ENCODE data around the gene CLASP1. TPM values are rescaled to one million over a fixed set of nuclear protein-coding genes. Genes with fewer than 3 reads are reported as not detected.

Gene CLASP1
- total RNA-seq, 1 donor from 2014 or later, result 95.1 TPM

DNA sequence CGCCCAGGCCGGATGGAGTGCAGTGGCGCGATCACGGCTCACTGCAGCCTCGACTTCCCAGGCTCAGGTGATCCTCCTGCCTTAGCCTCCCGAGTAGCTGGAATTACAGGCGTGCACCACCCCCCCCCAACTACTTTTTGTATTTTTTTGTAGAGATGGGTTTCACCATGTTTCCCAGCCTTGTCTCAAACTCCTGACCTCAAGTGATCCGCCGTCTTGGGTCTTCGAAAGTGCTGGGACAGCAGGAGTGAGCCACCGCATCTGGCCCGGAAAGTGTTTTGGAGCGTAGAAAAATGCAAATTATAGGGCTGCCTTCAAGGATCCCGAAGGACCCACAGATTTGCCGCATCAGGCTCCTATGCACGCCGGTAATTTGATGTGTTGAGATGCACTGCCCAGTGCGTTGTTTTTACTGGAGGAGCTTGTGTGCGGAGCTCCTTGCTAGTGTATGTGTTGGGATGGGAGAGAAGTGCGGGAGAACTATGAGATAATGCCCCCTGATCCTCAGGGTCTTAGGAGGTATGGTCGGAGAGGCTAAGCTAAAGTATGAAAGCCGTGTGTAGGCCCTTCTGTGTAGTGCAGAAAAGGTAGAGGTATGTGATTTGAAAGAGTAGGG, 1.2 kb upstream of the CLASP1 start:
- peak; percentile 21 for DNase-seq (ENCODE audit: low spot score)
- peaks cover 42% of the 10 kb centered on the region for H3K4me1 Mint-ChIP-seq (ENCODE audit: unreplicated experiment)
- peaks cover 13% of the 10 kb centered on the region for H3K27me3 Mint-ChIP-seq (ENCODE audit: unreplicated experiment)
- H3K4me3 Mint-ChIP-seq (ENCODE audit: unreplicated experiment), result peak overlapping the region; percentile 94
- no peaks in the 10 kb centered on the region for H3K9me3 Mint-ChIP-seq (ENCODE audit: unreplicated experiment)
- TF ChIP-seq, protein P1, sequence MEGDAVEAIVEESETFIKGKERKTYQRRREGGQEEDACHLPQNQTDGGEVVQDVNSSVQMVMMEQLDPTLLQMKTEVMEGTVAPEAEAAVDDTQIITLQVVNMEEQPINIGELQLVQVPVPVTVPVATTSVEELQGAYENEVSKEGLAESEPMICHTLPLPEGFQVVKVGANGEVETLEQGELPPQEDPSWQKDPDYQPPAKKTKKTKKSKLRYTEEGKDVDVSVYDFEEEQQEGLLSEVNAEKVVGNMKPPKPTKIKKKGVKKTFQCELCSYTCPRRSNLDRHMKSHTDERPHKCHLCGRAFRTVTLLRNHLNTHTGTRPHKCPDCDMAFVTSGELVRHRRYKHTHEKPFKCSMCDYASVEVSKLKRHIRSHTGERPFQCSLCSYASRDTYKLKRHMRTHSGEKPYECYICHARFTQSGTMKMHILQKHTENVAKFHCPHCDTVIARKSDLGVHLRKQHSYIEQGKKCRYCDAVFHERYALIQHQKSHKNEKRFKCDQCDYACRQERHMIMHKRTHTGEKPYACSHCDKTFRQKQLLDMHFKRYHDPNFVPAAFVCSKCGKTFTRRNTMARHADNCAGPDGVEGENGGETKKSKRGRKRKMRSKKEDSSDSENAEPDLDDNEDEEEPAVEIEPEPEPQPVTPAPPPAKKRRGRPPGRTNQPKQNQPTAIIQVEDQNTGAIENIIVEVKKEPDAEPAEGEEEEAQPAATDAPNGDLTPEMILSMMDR (IDR thresholded peaks at IDR 0.05; ENCODE audit: unreplicated experiment), result no peak
- H3K36me3 Mint-ChIP-seq (ENCODE audit: low read depth, unreplicated experiment), result peaks cover 4% of the 10 kb centered on the region
- H3K27ac Mint-ChIP-seq (ENCODE audit: unreplicated experiment), result peak overlapping the region; percentile 100

DNA sequence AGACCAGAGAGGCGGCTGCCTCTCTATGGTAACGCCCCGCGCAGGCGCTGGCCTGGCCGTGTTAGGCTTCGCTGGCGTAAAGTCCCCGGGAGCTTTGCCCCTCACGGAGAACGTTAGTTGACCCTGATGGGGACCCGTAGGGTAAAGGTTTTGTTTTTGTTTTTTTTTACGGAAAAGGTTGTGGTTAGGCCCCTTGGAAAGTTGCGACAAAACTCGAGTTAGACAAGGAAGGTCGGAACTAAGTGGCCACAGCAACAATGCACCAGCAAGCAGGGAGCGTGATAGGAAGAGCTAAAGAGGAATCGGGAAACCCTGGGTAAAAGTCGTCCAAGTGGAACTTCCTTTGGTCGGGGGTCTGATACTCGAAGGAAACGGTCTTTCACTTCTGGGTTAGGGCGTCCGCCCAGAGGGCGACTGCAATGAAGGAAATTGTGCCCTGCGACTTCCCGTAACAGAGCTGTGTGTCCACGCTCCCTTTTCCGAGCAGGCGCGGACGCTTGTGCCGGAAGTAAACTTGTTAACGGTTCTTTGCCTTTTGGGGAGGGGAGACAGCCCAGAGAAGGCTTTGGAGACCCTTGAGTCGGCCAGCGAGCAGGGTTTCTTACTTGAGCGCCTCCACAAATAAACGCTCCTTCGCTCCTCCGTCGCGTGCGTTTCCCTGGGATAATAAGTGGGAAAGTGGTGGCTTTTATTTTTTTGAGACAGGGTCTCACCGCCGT, 493 bp upstream of the CLASP1 start:
- H3K4me3 Mint-ChIP-seq (ENCODE audit: unreplicated experiment), result peak overlapping the region; percentile 94
- H3K27me3 Mint-ChIP-seq (ENCODE audit: unreplicated experiment), result peaks cover 13% of the 10 kb centered on the region
- H3K9me3 Mint-ChIP-seq (ENCODE audit: unreplicated experiment), result no peaks in the 10 kb centered on the region
- TF ChIP-seq, protein P1 (IDR thresholded peaks at IDR 0.05; ENCODE audit: unreplicated experiment), result no peak
- peak overlapping the region; percentile 100 for H3K27ac Mint-ChIP-seq (ENCODE audit: unreplicated experiment)
- DNase-seq (ENCODE audit: low spot score), result peak; percentile 92
- H3K36me3 Mint-ChIP-seq (ENCODE audit: low read depth, unreplicated experiment), result peaks cover 4% of the 10 kb centered on the region
- peaks cover 47% of the 10 kb centered on the region for H3K4me1 Mint-ChIP-seq (ENCODE audit: unreplicated experiment)

DNA sequence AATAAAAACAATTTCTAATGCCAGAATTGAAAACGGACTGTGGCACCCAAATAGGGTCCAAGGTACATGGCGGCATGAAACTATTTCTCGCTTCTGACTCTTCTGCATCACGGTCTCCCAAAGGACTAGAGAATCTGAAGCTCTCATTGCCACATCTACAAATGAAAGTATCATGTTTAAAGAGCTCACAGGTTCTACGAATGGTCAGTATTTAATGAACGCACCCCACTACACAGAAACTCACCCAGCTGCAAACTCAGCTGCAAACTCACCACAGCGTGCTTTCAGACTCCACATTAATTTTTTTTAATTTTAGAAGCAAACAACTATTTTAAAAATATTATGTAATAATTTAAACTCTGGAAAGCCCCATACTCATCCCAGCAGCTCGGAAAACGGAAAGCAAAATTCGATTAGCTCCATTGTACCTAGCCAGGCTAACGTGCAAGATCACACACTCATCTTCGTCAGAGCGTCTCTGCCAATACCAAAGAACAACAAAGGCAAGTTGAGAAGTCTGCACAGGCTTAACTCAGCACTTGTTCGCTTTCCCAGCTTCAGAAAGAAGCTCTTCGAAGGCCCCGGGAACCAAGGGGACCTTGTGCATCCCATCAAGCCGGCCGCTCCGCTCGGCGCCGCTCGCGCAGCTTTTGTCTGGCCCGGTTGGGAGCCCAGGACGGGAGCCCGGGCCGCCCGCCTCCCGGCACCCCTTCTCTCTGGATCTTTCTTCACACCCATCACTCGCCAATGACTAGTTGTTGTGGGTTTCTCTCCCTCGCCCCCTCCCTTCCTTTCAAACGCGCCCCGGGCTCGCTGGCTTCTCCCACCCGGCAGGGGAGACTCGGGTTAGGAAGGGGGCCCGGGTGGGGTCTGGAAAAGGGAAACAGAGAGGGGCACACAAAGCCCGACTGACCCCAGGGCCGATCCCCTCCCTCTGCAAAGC, 785 bp downstream of the CLASP1 start:
- peaks cover 4% of the 10 kb centered on the region for H3K36me3 Mint-ChIP-seq (ENCODE audit: low read depth, unreplicated experiment)
- DNase-seq (ENCODE audit: low spot score), result peak; percentile 58

DNA sequence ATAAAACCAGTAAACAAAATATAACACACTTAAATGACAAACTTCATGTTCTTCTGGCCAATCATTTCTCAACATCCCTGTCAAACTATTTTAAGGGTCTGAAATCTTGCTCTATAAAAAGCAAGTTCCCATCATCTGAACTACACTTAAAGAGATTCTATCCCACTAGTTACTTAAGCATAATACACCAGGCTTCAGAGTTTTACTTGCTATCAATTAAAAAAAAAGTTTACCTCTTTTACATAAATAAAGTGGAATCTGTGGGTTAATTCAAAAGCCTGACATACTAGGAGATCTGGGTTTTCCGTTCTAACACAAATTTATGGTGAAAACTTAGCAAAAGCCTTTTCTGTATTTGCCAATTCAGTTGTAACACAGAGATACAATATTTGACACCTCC, 1.9 kb downstream of the CLASP1 start:
- H3K27ac Mint-ChIP-seq (ENCODE audit: unreplicated experiment), result peak overlapping the region; percentile 31
- no peaks in the 10 kb centered on the region for H3K9me3 Mint-ChIP-seq (ENCODE audit: unreplicated experiment)
- peaks cover 13% of the 10 kb centered on the region for H3K27me3 Mint-ChIP-seq (ENCODE audit: unreplicated experiment)
- peaks cover 4% of the 10 kb centered on the region for H3K36me3 Mint-ChIP-seq (ENCODE audit: low read depth, unreplicated experiment)
- no peak for DNase-seq (ENCODE audit: low spot score)
- peaks cover 44% of the 10 kb centered on the region for H3K4me1 Mint-ChIP-seq (ENCODE audit: unreplicated experiment)
- TF ChIP-seq, protein P1 (IDR thresholded peaks at IDR 0.05; ENCODE audit: unreplicated experiment), result no peak
- peak overlapping the region; percentile 95 for H3K4me3 Mint-ChIP-seq (ENCODE audit: unreplicated experiment)

More for the DNA sequence above, 785 bp downstream of the CLASP1 start:
- peaks cover 13% of the 10 kb centered on the region for H3K27me3 Mint-ChIP-seq (ENCODE audit: unreplicated experiment)
- peaks cover 47% of the 10 kb centered on the region for H3K4me1 Mint-ChIP-seq (ENCODE audit: unreplicated experiment)
- H3K9me3 Mint-ChIP-seq (ENCODE audit: unreplicated experiment), result no peaks in the 10 kb centered on the region
- TF ChIP-seq, protein P1 (IDR thresholded peaks at IDR 0.05; ENCODE audit: unreplicated experiment), result no peak
- H3K4me3 Mint-ChIP-seq (ENCODE audit: unreplicated experiment), result peak overlapping the region; percentile 95
- H3K27ac Mint-ChIP-seq (ENCODE audit: unreplicated experiment), result peak overlapping the region; percentile 79
